Stimulated activated CD4-positive, alpha-beta T cell treated with anti-CD3 and anti-CD28 coated beads, Interleukin-4, amount 100 ng/mL, for 4 hours (primary cell): ENCODE measurements around the gene MAP3K6.
A peak's percentile ranks its signal among the peaks of the same experiment; 100 is the strongest.
"Not testable (repeated sequence)": the region's sequence is repeated elsewhere in the genome, so short reads cannot be mapped to it uniquely, and the experiment has no call there.

Experiments
- DNase-seq, 2 experiments: peaks; one replicate each; pipeline ENCODE4 v3.0.0-alpha.2; 2020

Gene MAP3K6

GRCh38 chr1:27397110-27397509 lies 30.3 kb upstream of the MAP3K6 start:
- no peak for DNase-seq

GRCh38 chr1:27395441-27396195 lies 28.9 kb upstream of the MAP3K6 start:
- DNase-seq: peak; percentile 67 to 72

- no peak for DNase-seq
Measured at GRCh38 chr1:27394925-27395324, 28.2 kb upstream of the MAP3K6 start.

GRCh38 chr1:27394282-27394658 lies 27.5 kb upstream of the MAP3K6 start:
- no peak for DNase-seq

GRCh38 chr1:27393641-27394281 lies 27.0 kb upstream of the MAP3K6 start:
- no peak for DNase-seq

GRCh38 chr1:27392778-27393635 lies 26.2 kb upstream of the MAP3K6 start:
- no peak for DNase-seq

- DNase-seq: peak; percentile 93
Measured at GRCh38 chr1:27392096-27392777, 25.5 kb upstream of the MAP3K6 start, which contains the start of gene GPR3. Gene GPR3, plus strand, starts transcription at chr1:27392622. Its CDS starts 1,177 bp downstream, at chr1:27393799.

GRCh38 chr1:27391511-27392095 lies 24.8 kb upstream of the MAP3K6 start:
- peak in 1 of 2 experiments; percentile 25 for DNase-seq

- DNase-seq: peak; percentile 62 to 72
Measured at GRCh38 chr1:27388337-27389005, 21.7 kb upstream of the MAP3K6 start.

GRCh38 chr1:27384797-27385196 lies 18.0 kb upstream of the MAP3K6 start:
- not testable (repeated sequence) for DNase-seq

- no peak for DNase-seq
Measured at GRCh38 chr1:27383661-27384060, 16.9 kb upstream of the MAP3K6 start.

- peak; percentile 19 to 36 for DNase-seq
Measured at GRCh38 chr1:27383039-27383605, 16.4 kb upstream of the MAP3K6 start, which contains the start of gene CD164L2. Gene CD164L2, minus strand, starts transcription at chr1:27383333. Its CDS starts 94 bp downstream, at chr1:27383239.

GRCh38 chr1:27381969-27382762 lies 15.4 kb upstream of the MAP3K6 start:
- no peak for DNase-seq

- no peak for DNase-seq
Measured at GRCh38 chr1:27380766-27381733, 14.3 kb upstream of the MAP3K6 start.

GRCh38 chr1:27380224-27380623 lies 13.5 kb upstream of the MAP3K6 start:
- no peak for DNase-seq

- DNase-seq: no peak
Measured at GRCh38 chr1:27379564-27380122, 12.9 kb upstream of the MAP3K6 start.

GRCh38 chr1:27377760-27378495 lies 11.2 kb upstream of the MAP3K6 start:
- DNase-seq: no peak
